Endothelial cell of hepatic sinusoid (primary cell): ENCODE measurements around the gene TNFAIP8L1.
"Not testable (repeated sequence)": the region's sequence is repeated elsewhere in the genome, so short reads cannot be mapped to it uniquely, and the experiment has no call there.

ENCODE experiments used
- in situ Hi-C: cut with HindIII; loops from 2 replicates; pipeline ENCODE4 v1.10.0; 2017; ENCODE audit warnings: low sequenced_read_pairs

The TNFAIP8L1 gene

GRCh38 chr19:4675346-4675745, 36.0 kb downstream of the TNFAIP8L1 start:
- in situ Hi-C loops: no loop called here

DNA sequence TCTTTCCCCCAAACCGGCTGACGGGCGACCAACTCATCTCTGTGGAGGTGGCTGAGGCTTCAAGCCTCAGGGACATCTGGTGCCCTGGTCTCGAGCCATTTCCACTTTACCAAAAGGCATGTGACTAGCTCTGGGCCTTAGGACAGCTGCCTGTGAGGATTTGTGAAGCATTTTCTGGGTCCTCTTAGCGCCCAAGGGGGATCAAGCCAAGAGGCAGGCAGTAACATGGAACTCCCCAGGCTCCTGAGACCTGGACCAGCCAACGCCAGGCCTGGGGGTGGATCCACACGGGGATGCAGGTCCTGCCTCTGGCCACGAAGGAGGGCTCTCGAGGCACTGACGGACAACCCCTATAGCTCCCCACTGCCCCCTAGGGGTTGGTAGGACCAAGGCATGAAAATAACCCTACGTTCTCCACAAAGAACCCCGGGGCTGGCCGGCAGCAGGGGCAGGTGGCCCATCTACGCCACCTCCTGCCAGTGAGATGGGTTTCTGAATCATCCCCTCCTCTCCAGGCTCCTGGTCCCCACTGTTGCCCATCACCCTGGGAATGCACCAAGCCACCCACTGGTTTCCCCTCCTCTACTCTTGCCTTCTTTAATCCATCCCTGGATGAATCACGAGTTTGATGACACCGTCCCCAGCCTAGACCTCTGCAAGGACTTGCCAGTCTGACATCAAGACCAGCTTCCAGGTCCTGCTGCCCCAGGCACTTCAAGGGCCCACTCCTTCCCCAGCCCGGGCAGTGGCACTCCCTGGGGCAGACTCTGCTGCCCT, 37.8 kb downstream of the TNFAIP8L1 start:
- in situ Hi-C loops: no loop called here

DNA sequence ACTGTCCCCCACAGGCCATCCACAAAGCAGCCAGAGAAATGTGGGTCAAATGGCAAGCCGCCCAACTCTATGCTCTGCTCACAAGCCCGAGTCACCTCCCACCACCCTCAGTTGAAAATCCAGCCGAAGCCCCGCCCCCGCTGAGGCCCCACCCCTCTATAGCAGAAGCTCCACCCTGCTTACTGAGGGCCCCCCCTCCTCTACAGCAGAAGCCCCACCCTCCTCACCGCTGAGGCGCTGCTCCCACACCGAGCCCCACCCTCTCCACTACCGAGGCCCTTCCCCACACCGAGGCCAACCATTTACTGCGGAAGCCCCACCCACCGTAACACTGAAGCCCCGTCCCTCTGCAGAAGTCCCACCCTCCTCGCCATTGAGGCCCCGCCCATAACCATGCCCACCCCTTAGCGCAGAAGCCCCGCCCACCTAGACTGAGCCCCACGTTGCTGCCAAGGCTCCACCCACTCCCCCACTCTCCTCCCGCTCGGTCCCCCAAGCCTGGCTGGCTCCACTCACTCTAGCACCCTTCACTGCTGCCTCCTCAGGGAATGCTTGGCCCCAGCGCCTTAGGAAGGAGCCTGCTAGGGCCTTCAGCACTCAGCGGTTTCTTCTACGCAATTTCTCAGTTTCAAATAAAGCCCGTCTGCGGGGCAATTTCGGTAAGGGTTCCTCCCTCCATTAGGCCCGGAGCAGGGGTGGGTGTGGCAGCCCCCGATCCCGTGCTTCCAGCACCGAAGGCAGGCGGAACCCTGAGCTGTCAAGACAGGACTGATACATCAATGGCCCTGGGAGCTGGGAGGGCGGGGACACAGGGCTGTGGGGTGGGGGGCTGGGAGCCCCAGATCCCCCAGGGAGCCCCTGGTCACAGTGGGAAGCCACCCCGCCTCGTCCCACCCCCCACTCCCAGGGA, 39.8 kb downstream of the TNFAIP8L1 start:
- in situ Hi-C loops: no loop called here

DNA sequence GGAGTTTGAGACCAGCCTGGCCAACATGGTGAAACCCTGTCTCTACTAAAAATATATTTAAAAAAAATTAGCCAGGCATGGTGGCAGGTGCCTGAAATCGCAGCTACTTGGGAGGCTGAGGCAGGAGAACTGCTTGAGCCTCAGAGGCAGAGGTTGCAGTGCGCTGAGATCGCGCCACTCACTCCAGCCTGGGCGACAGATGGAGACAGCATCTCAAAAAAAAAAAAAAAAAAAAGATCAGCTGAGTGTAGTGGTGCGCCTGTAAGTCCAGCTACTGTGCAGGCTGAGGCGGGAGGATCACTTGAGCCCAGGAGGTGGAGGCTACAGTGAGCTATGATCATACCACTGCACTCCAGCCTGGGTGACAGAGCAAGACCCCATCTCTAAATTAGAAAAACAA, 40.7 kb downstream of the TNFAIP8L1 start:
- in situ Hi-C loops: not testable (repeated sequence)

DNA sequence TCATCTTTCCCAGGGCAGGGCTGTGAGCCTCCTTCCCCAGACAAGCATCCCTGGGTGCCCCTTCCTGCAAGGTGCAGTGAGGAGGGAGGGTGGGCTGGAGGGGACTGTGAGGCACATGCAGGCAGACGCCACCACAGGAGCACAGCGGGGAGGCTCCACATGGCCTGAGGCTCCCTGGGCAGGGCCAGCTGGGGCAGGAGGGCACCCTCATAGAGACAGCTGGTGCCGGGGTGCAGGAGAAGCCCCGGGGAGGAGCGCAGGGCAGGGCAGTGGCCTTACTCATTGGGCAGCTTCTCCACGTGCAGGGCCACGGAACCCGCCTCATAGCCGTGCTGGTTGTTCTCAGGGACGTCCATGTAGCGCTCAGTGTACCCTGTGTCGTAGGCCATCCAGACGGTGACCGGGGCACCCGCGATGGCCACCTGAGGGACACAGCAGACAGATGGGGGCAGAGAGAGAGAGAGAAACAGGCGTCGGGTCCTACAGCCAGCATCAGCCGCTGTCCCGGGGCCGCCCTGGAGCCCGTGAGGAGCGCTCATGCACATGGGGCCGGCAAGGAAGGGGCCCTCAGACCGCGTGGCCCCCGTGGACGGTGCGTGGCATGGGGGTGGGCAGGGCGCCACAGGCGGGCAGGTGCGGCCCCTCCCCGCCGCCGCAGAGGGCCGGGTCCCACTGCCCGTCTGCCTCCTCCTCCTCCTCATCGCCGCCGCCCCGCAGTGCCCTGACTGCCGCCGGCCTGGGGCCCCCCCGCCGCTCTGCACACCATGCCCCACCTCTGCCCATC, 43.3 kb downstream of the TNFAIP8L1 start:
- in situ Hi-C loops: no loop called here

DNA sequence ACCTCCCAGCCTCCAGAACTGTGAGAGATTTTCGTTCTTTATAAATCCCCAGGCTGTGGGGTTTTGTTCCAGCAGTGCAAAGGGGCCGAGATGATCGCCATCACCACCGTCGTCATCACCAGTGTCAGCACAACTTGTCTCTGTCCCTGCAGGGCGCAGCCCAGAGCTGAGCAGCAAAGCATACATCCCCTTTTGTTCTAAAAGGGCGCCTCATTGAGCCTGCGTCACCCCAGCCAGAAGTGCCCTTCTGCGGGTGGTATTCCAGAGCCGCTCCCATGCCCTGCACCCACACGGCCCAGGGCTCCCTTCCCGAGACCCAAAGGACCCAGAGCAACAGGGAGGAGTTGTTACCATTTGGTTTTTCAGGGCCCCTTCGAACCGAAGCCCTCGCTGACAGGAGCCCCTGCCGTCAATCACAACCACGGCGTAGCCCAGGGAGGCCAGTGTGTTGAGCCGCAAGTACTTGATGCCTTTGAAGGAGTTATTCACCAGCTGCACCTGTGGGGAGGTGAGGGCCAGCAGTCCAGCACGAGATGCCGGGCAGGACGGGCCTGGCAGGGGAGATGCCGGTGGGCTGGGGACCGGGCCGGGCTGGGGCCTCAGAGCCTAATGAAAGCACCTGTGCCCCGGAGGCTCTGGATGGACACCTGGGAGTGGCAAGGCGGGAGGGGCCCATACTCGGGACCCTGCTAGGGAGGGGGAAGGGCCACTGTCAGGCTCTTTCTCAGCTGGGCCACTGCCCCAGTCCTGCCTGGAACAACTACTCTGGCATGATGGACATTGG, 45.2 kb downstream of the TNFAIP8L1 start:
- in situ Hi-C loops: no loop called here

DNA sequence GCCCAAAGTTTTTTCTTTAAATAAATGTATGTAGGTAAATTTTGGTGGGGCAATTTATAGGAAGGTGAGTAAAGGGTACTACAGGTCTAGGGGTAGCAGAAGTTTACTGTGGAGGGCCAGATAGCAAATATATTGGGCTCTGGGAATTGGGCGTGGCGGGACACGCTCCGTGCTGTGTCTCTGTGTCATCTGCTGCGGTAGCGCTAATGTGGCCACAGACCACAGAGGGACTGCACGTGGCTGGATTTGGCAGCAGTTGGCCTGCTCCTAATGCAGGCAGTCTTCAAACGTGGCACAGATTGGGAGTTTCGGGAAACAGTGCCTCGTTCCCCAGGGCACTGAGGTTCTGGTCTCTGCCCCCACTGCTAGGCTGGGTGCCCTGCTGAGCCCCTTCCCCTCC, 47.4 kb downstream of the TNFAIP8L1 start:
- in situ Hi-C loops: no loop called here

GRCh38 chr19:4687396-4687795, 48.1 kb downstream of the TNFAIP8L1 start:
- in situ Hi-C loops: no loop called here

- in situ Hi-C loops: no loop called here
Observed at GRCh38 chr19:4688587-4688986, 49.3 kb downstream of the TNFAIP8L1 start.

DNA sequence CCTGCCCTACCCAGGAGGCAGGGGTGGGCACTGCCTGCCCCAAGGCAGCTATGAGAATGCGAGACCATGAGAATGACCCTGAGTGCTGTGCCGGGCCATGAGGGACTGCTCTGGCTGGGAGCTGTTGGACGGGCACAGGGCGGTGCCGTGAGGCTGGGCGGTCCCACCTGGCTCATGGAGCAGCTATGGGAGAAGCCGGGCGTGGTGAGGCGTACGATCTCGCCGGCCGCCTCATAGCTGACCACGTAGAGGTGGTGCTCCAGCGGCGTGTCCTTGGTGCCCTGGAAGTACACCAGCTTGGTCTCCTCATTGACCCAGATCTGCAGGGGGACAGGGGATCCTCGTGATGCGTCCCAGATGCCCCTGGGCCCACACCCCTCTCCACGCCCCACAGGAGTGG, 50.1 kb downstream of the TNFAIP8L1 start:
- in situ Hi-C loops: no loop called here

DNA sequence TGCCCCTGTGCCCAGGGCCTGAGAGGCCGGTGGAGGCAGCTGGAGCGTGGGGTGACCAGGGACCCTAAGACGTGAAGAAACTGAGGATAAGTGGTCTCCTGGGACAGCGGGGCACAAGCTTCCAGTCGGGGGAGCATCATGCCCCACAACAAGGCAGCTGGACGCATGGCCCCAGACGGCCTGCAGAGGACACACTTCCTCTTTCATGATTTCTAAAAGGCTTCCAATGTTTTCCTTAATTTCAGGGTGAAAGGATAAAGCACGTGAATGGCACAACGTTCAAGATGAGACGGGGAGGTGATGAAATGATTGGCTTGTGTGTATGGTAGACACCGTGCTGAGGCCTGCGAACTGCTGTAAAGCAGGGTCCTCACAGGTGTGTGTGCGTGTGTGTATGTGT, 51.0 kb downstream of the TNFAIP8L1 start:
- in situ Hi-C loops: no loop called here

- in situ Hi-C loops: no loop called here
Observed at GRCh38 chr19:4691373-4691772, 52.1 kb downstream of the TNFAIP8L1 start.

- in situ Hi-C loops: no loop called here
Observed at GRCh38 chr19:4692251-4693077, 53.1 kb downstream of the TNFAIP8L1 start.

DNA sequence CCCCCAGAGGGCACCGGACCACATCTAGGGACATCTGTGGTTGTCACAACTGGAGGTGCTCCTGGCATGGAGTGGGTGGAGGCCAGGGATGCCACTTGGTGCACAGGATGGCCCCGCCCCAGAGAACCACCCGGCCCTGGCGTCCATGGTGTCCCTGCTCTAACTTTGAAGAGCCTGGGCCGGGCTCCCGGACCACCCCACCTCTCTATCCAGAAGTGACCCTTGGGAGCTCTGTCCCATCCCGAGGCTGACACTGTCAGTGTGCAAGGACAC, 53.7 kb downstream of the TNFAIP8L1 start:
- in situ Hi-C loops: no loop called here

GRCh38 chr19:4693471-4694121, 54.3 kb downstream of the TNFAIP8L1 start:
- in situ Hi-C loops: no loop called here

DNA sequence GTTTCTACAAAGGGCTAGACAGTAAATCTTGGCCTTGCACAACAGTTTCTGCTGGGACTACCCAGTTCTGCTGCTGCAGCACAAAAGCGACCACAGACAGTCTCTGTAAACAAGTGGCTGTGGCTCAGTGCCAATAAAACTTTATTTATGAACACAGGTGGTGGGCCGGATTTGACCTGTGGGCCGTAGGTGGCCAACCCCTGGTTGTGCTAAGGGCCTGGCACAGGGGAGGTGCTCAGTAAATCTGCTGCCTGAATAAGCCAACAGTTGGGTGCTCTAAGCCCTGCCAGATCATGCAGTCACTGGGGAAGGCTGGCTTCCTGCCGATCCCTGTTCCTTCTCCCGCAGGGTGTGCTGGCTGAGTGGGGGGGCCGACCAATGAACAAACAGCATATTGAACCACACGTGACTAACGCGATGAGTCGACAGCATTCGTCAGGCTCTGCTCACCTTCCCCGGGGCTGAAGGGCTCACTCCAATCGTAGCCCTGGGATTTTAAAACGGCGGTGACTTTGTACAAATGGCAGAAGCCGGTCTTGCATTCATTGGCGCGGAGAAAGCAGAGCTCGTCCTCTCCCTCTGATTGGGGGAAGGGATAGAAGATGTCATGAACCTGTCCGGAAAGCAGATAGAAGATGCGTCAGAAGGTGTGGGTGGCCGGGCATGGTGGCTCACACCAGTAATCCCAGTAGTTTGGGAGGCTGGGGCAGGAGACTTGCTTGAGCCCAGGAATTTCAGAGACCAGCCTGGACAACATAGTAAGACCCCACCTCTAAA, 55.1 kb downstream of the TNFAIP8L1 start:
- in situ Hi-C loops: no loop called here

DNA sequence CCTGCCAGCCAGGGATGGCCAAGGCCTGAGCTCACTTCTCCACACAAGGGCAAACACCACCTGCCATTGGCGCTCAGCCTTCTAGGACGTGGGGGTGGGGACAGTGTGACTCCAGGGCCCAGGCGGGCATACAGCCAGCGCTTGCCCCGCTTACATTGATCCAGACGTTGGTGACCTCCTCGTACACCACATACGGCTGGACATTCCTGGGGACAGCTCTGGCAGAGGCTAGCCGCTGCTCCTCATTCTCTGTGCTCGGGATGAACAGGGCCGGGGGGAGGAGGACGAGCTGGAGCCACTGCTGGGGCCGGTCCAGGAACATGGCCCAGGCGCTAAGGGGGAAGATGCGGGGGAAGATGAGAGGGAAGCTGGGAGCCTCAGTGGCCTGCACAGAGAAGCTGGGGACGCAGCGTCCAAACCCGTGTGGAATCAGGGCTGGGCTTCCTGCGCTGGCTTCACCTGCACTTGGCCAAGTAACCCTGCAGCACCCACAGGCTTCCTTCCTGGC, 56.0 kb downstream of the TNFAIP8L1 start:
- in situ Hi-C loops: no loop called here

- in situ Hi-C loops: no loop called here
Observed at GRCh38 chr19:4697304-4697703, 58.0 kb downstream of the TNFAIP8L1 start.
